HG02759 (cell line): ENCODE results near the gene DGKD.
A peak's percentile ranks its signal among the peaks of the same experiment; 100 is the strongest.
"Not testable (repeated sequence)": the region's sequence is repeated elsewhere in the genome, so short reads cannot be mapped to it uniquely, and the experiment has no call there.

Source experiments
- ATAC-seq: cut with Tn5 transposase; IDR thresholded peaks from one replicate; pipeline ENCODE4 v1.9.1; 2021; ENCODE audit warnings: mild to moderate bottlenecking, moderate library complexity; ENCODE audit not compliant: unreplicated experiment

Gene DGKD

GRCh38 chr2:233361297-233361696, 7.0 kb downstream of the DGKD start:
- no peak for ATAC-seq

DNA sequence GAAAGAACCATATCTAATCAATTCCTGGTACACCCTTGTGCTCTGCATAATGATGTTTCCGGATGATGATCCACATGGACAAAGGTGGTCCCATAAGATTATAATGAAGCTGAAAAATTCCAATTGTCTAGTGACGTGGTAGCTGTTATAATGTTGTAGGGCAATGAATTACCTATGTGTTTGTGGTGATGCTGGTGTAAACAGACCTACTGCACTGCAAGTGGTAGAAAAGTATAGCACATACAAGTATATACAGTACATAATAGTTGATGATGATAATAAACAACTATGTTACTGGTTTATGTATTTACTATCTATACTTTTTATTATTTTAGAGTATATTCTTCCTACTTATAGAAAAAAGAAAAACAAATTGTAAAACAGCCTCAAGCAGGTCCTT, 8.4 kb downstream of the DGKD start:
- ATAC-seq, result no peak

DNA sequence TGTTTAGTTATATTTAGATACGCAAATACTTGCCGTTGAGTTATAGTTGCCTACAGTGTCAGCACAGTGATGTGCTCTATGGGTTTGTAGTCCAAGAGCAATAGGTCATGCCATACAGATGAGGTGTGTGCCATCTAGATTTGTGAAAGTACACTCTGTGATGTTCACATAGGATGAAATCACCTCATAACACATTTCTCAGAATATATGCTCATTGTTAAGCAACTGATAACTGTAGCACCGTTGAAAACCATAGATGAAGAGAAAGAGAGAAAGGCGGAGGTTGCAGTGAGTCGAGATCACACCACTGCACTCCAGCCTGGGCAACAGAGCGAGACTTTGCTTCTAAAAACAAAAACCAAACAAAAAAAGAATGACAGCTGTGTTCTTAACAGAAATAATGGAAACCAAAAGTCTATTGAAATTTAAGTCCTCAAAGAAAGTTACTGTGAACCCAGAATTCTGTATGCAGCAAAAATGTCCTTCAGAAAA, 9.5 kb downstream of the DGKD start:
- no peak for ATAC-seq

GRCh38 chr2:233365861-233366520, 11.7 kb downstream of the DGKD start:
- no peak for ATAC-seq

GRCh38 chr2:233367586-233367985, 13.3 kb downstream of the DGKD start:
- ATAC-seq, result no peak

- no peak for ATAC-seq
These were observed 14.5 kb downstream of the DGKD start for GRCh38 chr2:233368756-233369155.

DNA sequence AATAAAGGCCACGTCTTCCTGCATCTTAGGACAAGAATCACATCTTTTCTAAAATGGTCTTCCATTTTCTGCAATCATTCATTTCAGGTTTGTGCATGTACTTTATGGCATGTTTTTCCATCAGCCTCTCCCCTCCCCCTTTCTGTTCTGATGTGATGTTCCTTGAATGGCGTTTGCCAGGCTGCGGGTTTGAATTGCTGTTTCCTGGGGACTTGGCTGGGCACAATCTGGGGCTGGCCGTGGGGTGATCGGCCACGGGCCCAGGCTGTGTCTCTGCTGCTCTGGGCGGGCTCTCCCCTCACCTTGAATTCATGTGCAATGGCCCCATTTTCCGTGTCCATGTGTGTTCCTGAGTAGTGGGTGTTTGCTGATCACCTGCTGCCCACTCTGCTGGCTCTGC, 15.2 kb downstream of the DGKD start:
- ATAC-seq, result no peak

GRCh38 chr2:233369897-233370685, 15.8 kb downstream of the DGKD start:
- no peak for ATAC-seq

DNA sequence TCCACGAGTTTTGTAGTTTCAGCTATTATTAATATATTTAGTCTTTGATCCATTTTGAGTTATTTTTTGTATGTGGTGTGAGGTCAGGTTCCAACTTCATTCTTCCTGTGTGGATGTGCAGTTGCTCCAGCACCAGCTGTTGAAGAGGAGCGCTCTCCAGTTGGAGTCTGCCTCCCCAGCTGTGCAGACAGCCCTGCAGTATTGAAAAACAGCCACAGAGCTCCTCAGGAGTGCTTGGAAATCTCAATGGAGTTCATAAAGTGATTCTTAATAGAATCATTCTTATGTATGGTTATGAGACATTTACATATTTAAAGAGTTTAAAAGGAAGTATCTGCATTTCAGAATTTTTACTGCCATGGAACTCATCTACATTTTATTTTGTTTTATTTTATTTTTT, 17.3 kb downstream of the DGKD start:
- no peak for ATAC-seq

- ATAC-seq, result no peak
These were observed 18.6 kb downstream of the DGKD start for GRCh38 chr2:233372855-233373254.

DNA sequence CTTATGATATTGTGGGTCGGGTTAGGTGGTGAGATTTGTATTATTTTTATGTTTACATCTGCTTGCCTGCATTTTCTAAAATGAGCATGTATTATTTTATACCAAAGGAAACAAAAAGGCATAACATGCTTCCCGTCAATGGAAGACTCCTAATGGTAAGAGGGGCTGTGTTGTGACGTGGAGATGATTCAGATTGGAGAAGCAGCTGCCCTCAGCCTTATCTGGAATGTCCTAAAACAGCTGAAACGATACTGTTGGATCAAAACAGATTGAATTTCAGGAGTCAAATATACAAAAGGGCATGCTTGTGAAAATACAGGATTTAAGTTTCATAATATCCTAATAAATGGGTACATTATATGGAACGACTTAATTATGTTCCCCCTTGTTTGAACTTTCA, 19.0 kb downstream of the DGKD start:
- ATAC-seq, result no peak

DNA sequence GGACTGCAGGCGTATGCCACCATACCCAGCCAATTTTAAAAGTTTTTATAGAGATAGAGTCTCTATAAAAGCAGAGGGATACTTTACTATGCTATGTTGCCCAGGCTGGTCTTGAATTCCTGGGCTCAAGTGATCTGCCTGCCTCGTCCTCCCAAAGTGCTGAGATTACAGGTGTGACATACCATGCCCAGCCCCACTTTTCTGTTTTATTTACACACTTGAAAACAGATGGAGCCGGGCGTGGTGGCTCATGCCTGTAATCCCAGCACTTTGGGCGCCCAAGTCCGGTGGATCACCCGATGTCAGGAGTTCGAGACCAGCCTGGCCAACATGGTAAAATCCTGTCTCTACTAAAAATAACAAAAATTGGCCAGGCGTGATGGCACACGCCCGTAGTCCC, 20.5 kb downstream of the DGKD start:
- not testable (repeated sequence) for ATAC-seq

DNA sequence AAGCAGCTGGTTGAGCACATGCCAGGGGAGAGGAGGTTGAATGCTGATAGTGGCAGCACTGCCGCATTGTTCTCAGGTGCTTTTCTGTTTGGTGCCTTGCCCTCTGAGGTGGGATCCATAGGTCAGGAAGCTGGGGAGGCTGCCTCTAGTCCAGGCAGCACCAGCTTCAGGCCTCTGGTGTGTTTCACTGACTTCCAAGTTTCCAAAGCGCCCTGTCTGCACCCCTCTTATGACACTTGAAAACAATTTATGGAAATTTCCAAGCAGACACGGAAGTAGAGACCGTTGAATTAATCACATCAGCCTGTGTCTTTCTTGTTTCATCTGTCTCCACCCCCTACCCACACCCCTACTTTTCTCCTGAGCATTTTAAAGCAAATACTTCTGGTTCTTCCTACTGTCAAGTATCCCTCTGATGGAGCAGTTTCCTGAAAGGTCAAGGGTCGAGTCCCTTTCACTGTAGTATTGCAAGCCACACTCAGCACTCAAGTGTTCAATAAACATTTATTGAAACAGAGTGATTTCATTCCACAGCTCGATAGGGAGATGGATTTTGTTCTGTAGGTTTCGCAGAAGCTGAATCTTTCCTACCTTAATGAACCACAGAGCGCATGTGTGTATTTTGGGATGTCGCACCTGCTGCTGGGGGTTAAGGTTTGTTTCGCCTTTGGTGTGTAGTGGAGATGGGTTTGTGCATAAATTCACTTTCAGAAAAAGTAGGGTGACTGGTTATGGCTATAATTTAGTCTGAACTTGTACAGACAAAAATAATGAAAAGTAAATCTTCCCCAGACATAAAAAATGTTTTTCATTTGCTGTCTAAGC, 21.4 kb downstream of the DGKD start:
- ATAC-seq, result no peak

DNA sequence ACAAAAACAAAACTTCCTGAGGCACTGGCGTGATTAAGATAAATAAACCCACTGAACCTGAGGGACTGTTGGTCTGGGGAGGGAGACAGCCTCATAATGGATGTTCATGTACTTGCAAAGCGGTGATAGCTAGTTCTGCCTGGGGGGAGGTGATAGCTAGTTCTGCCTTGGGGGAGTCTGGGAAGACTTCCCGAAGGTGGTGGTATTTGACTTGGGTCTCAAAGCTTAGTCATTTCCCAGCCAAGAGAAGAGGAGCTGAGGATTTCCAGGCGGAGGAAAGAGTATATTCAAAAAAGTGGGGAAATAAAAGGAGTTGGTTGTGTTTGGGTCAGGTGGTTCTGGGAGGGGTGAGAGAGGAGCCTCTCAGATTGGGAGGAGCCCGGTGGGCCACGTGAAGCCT, 24.7 kb downstream of the DGKD start:
- no peak for ATAC-seq

GRCh38 chr2:233379441-233379840, 25.1 kb downstream of the DGKD start:
- ATAC-seq, result no peak

DNA sequence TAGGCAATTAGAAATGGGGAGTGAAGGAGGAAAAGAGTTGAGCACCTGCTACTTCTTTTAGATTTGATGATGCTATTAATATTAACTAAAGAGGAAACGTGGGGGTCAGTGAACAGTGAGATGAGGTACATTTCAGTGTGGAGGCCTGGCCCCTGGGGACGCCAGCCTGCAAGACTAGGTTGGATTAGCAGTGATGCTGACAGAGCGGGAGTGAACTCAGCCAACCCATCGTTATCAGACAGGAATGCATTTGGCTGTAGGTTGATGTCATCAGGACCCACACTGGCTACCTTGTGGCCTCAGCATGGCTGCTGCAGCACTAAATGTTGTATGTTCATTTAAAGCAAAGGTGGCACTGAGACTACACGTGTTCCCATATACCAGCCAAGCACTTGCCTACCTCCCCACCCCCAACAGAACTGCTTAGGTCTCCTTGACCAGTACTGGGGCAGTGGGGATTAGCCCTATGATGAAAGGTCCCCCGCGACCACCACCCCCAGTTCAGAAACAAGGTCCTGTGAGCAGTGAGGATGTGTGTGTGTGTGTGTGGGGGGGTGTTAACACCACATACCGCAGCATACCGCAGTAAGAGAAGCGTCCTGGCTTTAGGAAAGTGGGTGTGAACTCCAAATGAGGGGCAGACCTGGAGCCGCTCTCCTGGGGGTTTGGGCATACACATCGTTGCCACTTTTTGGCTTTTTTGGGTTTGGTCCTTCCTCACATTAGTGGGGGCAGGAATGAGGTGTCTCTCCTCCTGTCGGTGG, 26.0 kb downstream of the DGKD start:
- ATAC-seq, result no peak

GRCh38 chr2:233380995-233381637, 26.8 kb downstream of the DGKD start:
- no peak for ATAC-seq

DNA sequence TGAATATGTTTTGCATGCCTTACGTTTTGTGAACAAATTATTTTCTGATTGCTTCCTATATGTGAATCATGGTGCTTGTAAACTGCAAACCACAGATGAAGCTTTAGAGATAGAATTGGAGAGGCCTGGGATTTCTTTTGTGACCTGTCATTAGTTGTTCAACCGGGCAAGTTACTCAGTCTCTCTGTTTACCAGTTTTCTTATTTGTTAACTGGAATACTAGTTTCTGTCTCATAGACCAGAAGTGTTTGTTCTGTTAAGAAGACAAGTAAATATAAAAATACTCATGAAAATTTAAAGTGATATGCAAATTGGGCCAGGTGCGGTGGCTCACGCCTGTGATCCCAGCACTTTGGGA, 27.3 kb downstream of the DGKD start:
- ATAC-seq, result no peak

- no peak for ATAC-seq
These were observed 29.7 kb downstream of the DGKD start for GRCh38 chr2:233384015-233384414.

DNA sequence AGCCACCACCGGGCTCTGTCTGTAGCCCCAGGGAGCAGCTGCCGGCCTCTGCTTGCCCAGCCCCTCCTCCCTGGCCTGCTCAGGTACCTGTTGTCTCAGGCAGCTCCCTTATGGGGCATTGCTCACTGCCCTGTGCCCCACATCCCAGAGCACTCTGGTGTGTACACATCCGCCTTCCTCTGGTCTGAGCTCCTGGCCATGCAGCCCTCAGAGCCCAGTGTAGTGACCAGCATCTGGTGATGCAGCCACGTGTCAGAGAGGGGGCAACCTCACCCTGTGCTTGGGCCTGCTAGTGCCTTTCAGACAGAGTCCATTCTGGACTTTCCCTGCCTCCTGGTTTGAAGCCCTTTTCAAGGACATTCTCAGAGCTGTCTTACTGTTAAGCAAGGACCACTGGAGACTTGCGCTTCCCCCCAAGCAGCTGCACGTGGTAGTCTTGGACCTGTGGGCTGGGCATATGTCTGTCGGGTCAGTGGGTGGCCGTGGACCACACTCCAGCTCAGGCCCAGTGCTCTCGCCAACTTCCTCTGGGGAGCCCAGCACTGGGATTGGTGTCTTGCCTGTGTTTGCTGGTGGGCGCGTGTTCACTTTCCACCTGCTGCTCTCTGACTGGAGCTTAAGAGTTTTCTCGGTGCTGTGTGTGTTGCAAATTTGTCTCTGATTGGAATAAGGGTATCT, 30.7 kb downstream of the DGKD start:
- ATAC-seq, result peak; percentile 16
